Effector CD8-positive, alpha-beta T cell (primary cell): ENCODE data around the gene CRAT.
A peak's percentile ranks its signal among the peaks of the same experiment; 100 is the strongest.

Experiments
- DNase-seq: peaks from one replicate; lab custom pipeline; 2025; lab: John Stamatoyannopoulos, UW

CRAT gene

DNA sequence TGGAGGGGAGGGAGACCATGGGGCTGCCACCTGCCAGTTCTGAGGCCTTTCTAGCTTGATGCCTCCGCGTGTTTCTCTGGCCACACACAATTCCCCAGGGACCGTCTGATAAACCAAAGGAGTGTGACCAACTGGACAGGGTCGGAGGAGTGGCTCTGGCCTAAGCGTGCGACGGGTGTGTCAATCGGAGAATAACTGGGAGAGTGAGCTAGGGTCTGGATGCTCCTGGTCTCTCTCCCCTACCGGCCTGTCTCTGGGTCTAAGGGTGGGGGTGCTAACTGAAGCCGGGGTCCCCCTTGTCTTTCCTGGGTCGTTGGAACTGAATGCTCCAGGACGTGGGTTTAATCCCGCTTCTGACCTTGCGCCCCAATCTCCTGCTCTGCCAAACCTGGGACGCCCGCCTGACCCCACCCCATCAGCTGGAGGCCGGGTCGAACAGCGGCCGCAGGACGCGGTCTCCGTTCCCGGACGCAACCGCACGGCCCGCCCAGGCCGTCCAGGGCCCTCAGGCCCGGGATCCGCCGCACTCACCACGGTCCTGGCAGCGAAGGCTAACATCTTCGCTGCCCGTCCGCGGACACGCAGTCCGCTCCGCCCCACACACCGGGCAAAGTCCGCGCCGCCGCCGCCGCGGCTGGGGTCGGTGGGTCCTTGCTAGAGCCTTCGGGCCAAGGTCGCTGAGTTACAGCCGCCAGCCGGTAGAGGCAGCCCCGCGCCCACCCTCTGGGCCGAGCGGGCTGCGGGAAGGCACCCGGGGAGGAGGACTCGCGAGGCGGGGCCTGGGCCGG lies 447 bp downstream of the CRAT start:
- DNase-seq: no peak

DNA sequence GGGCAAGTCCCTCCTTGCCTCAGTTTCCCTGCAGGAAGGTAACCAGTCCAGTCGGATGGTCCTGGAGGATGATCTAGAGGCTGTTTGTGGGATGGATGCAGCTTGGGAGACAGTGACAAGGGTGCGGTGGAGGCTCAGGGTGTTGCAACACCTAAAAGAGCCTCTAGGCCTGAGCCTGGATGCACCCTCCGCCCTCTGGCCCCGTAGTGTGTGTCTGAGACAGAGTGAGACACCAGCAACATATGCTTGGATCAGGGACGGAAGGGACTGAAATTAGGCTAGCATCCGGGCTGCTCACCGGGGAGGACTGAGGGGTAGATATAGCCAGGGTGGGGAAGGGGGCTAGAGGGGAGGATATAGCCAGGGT lies 1.1 kb downstream of the CRAT start:
- DNase-seq: peak; percentile 4

DNA sequence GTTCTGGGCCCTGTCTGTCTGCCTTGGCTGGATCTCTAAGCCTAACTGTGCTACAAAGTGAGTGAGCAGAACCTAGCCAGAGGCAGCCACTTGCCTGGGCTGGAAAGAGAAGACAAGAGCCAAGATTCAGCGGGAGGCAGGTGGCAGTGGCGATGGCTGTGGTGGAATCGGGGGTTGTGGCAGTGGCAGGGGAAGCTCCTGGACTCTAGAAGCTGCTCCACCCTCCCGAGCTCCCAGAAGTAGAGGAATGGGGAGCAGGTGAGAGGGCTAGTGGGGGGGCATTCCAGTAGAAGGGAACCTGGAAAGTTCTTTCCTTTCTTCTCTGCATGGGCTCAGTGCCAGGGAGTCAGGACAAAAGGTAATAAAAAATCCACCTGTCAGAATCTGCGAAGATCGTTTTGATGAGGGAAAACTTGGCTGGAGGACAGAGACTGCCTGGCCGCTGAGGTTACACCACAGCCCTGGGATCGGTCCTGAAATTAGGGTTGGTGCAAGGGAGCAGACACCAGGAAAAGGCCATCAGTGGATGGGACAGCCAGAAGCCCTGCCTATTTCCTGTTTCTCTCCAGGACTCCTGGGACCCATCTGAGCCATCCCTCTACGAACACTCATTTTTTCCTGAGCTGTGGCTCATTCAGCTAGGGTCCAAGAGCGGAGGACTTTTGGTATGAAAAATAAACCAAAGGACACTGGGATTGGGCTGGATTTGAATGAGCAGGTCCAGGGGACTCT lies 1.6 kb downstream of the CRAT start:
- no peak for DNase-seq

DNA sequence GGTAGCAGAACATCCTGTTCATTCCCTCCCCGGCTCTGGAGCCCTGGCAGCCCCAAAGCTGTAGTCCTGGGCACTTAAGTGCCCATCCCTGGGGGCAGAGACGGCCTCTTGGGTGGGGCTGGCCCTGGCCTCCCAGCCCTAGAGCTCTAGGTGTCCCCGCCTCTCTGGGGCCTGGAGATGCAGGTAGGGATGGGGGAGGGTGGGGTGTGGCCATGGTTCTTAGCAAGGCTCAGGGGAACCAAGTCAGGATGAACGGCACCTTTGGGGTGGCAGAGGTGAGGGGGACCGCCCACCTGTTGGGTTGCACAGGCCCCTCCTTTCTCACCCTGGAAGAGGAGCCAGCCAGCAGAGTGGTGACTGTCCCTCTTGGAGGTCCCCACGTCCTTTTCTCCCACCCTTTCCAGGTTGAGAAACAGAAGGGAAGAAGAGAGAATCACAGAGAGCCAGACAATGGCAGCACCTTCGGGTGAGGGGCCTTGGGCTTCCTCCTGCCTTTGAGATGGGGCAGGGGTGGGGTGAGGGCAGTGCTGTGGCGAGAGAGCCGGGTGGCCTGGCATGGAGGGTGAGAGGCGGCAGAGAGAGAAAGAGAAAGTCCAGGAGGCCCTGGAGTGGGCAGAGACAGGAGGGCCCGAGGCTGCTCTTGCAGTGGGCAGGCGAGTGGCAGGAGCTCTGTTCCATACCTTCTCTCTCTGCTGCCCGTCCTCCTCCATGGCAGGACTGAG lies 2.3 kb downstream of the CRAT start:
- DNase-seq: no peak

DNA sequence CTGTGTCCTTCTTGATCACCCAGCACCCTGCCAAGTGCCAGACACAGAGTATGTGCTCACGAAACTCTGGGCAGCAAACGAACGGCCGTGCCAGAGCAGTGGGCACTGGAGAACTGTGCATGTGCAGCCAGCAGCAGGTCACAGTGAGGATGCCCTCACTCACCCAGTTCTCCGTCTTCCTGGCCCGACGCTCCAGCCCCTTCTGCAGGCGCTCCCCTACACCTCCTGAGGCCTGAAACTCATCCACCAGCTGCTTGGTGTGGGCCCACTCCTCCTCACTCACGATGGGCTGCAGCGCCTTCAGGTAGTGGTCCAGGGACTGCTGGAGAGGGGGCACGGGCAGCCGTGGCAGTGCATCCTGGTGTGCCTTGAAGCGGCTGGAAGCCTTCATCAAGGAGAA lies 2.9 kb downstream of the CRAT start:
- no peak for DNase-seq

DNA sequence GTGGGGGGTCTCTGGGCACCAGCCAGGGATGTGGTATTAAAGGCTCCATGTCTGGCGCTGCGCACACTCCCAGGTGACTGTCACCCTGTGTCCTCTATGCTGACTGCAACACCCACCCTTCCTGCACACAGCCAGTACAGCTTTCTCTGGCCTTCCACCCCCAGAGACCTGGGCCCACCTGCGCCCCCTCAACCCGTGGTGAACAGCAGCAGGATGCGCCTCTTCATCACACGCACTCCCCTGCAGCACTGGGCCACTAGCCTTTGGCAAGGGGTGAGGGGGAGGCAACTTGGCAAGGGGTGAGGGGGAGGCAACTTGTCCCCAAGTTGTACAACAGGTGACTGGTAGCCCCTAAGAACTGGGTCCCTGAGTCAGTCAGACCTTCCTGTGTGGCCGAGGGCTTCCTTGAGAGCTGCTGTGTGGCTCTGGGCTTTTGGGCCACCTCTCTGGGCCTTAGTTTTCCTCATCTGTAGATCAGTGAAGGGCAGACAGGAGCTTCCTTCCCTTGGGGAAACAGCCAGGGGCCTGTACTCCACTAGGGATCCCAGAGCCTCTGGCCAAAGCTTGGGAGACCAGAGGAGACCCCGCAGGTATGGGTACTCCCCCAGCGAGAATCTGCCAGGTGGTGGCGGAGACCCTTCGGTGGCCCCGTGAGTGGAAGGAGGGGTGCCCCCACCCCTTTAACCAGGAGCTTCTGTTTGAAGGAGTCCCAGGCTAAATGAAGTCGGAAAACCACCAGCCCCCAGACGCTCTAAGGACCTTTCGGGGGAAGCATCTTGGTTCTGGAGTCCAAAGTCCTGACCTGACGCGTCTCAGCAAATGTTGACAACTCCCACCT lies 4.5 kb downstream of the CRAT start:
- no peak for DNase-seq

DNA sequence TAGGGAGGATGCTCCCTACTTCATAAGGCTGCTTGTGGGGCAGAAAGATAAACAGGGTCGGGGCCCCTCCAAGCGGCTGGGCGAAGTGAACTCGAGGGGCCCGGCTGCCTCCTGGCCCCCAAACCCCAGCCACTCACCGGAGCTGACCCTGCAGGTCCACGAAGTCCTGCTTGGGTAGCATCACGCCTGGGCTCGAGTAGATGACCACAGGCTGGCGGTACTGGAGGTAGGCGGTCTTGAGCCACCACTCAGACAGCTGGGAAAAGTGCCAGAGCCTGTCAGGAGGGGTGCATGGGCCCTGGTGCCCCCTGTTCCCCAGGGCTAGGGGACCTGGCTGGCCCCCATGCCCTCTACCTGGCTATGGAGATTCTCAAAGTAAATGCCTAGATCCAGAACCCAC lies 6.5 kb downstream of the CRAT start:
- no peak for DNase-seq

DNA sequence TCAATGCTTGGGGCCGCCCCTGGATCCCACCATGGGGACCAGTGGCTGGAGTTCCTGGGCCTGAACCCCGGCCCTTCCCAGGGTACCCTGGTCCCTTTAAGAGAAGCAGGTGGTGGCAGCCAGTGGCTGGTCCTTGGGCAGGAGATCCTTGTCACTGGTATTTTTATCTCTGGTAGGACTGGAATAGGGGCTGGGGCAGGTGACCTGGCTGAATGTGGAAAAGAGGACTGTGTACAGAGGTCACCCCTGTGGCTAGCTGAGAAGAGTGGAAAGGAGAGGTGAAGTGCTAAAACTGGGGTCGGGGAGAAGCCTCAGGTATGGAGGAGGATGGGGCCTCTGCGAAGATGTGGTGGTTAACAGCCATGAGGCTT lies 7.0 kb downstream of the CRAT start:
- DNase-seq: no peak

DNA sequence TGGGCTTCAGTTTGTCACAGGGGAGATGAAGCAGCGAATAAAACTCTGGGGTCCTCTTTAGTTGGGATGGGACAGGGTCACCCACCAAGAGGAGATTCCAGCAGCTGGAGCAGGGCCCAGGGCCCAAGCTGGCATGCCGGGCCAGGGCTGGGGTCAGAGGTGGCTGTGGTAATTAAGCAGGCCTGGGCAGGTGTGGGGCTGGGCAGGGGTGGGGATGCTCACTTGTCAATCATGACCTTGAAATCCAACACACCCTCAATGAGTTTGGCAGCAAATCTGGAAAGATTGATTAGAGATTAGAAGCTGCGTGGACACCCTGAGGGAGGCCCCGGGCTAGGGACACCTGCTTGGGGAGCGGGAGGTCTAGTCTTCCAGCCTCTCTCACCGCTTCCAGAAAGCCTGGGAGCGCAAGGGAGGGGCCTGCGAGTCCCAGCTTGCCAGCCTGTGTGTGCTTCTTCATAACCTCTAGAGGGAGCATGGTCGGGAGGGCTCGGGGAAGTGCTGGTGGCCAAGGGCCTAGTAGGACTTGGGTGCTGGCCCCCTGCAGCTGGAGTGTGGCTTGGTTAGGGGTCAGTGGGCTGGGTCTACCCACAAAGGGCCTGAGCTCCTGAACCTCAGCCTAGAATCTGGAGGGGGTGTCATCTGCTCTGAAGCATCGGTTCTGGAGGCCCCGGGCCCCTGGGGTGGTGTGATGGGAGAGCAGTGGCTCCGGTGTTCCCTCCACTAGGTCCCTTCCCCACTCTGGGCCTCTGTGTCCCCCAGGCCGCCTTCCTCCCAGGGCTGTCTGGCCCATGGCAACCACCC lies 7.6 kb downstream of the CRAT start:
- no peak for DNase-seq

DNA sequence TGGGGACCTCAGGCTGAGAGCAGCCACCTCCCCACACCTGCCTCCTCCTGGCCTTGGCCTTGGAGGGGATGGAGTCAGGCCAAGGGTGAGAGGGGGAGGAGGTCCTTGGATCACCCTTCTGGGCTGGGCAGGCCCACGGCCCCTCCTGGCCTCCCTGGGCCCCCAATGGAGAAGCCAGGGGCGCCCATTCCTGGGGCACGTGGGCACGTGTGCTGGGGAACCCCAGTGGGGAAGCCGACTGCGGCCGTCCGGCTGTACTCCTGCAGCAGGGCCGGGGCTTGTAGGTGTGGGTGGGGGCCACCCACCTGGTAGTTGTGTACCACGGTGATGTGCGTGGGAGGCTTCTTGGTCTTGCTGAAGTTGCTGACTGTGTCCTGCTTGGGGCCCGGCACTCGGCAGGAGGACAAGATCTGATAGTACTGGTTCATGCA lies 8.5 kb downstream of the CRAT start:
- DNase-seq: no peak

DNA sequence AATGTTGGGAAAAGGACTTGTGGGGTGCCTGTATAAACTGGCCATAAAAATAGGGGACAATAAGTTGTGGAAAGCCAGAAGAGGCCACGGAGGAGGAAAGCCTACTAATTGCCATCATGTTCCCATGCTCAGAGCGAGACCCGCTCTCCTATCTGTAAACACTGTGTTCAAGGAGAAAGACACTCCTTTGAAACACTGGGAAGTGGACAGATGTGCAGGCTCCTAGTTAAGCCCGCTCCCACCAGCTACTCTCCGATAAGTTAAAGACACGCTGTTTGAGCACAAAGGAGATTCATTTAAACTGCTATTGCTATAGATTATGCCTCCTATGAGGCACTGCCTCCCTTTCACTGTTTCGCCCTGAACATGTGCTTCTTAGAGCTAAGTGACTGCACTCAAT lies 9.3 kb downstream of the CRAT start:
- no peak for DNase-seq

DNA sequence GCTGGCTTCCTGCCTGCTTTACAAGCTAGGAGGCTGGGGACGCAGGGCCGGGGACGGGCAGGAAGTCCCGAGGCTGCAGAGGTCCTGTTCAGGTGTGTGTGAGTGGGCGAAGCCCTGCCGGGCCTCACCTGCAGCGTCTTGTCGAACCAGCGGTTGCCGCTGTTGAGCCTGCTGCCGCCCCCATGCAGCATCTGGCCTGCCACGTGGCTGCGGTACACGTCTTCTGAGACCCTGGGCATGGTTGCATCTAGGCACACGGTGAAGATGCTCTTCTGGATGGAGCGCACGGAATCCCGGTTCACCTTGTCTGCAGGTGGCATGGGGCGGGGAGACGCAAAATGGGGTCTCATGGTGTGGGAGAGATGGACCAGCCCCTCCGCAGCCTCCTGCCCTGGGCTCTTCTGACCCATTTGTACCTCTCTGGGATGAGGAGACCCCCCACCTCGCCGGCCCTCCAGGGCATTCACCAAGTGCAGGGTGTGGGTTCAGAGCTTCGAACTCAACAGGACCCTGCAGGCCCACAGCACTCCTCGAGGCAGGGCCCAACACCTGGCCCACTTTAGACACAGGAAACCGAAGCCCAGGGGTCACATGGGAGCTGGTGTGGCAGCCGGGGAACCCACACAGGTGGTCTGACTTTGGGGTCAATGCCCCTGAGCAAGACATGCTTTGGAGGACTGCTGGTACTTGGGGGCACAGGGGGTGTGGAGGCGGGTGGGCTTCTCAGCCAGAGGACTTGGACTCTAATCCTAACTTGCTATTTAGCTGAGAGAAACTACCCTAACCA lies 10.0 kb downstream of the CRAT start:
- no peak for DNase-seq

DNA sequence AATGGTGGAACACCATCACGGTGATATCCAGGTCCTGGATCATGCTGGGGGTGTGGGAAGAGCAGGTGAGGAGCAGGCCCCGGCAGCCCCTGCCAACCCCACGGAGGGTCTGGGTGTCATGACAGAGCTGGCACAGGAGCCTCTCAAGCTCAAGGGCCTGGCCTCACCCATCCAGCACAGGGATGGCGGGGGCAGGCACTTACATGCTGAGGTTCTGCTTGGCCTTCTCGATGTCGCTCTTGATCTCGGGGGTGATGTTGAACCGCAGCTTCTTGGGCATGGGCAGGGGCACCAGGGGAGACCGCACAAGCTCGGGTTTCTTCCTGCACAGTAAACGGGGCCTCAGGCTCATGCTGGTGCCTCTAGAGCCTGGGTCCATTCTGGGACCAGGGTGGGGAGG lies 12.3 kb downstream of the CRAT start:
- no peak for DNase-seq

DNA sequence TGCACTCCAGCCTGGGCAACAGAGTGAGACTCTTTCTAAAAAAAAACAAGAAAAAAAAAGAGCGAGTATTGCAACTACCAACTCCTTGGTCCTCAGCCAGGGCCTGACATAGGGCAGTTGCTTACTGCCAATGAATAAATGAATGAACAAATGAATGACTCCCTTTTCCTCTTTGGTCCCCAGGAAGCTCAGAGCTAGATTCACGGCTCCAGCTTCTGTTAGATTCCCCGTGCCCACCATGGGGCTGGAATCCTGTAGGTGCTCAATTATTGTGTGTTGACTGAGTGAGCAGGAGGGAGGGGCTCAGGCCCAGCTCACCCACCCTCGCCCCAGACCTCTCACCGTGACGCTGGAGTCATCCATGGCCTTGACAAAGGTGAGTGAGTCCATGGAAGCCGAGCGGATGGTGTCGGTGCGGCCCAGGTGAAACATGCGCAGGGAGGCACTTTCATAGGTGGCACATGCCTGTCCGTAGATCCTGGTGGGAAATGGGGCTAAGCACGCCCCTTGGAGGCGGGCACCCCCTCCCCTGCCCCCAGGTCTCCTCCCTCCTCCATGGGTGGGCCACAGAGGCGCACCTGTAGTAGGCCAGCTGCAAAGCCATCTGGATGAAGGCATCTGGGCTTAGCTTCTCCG lies 12.8 kb downstream of the CRAT start:
- no peak for DNase-seq

DNA sequence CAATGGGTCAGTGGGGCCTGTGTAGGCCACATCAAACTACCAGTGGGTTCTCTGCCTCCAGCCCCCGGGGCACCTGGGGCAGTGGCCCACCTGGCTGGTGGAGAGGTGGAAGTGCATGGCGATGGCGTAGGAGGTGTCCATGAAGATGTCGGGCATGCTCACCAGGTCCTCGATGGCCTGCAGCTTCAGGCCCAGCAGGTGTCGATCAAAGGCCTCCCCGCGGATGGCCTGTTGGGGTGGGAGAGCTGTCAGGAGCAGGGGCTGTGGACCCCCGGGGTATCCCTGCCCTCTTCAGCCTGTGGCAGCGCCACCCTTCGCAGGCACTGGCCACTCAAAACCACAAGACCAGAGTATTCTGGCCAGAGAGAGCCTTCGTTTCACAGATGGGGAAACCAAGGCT lies 14.7 kb downstream of the CRAT start:
- no peak for DNase-seq

DNA sequence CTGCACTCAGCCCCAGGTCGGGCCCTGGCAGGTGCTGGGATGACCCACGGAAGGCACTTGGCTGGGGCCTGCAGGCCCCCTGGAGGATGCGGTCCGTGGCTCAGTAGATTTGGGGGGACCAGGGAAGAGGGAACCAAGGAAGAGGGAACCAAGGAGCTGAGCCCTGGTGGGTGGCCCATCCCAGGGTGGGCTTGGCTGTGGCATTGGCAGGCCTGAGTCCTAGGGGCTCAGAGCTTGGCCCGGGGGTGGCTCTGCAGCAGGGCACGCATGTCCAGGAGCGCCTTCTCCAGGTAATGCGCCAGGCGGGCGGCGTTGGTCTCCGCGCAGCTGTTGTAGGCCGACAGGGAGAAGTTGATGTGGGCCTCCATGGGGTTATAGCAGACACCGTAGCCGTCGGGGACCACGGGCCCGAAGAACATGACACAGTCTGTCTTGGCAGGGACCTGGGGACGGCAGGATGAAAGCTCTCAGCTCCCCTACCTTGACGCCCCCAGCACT lies 15.4 kb downstream of the CRAT start:
- no peak for DNase-seq

DNA sequence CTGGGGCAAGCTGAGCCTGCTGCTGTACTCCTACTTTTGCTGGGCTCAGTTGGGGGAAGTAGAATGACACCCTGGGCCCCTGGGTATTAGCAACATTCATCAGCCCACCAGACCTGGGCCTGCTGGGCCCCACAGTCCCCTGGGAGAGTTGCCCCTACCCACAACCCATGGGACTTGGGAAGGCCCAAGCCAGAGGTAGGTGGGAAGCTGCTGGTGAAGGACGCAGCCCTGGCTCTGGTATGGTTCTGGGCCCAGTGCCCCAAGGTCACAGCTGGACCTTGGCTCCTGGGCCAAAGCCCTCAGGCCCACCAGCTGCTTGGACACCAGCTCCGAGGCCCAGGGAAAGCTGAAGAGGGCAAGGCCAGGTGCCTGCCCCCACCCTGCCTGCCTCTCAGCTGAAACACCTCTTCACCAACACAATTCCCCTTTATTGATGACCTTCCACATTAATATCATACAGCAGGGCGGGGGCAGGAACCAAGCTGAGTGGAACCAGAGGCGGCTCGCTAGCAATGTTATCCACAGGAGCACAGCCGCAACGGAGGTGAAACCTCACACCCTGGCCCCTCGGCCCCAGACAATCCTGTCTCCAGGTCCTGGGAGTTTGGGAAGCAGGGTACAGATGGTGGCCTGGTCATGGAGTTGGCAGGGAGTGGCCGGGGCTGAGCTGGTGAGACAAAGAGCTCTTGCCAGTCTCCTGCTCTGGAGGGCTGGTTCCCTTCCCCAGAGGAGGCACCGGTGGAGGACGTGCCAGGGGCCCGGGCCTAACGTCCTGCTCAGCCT lies 16.0 kb downstream of the CRAT start:
- DNase-seq: no peak

DNA sequence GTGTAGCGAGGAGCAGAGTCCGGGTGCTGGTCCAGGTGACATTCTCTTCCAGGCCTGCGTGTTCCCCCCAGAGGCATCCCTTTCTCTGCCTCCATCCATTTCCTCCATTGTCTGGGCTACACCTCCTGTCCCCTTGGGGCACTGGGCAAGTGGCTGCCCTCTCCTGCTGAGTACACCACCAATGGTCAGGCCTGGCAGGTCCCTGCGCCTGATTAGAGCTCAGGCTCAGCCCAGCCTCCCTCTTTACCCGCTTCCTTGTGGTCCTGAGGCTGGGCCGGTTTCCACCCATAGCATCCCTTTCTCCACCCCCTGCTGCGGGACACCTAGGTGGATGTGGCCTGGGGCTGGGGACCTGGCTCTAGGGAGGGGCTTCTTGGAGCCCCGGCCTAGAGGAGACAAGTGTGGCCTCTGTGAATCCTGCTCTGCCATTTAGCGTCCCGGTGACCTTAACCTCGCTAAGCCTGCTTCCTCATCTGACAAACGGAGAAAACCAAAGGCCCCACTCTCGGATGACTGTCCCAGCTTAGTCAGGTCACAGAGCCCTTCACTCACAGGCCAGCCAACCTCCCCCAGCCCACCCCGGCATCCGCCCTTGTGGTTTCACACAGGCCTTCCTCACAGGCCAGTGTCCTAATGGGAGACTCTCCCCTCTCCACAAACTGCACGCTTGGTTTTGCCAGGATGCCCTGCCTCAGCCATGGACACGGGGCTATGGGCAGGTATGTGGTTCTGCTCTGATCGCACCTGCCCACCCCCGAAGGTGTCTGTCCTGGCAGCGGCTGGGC lies 16.8 kb downstream of the CRAT start:
- DNase-seq: no peak
